ENCODE measurements around the gene ABCA4.

- TF ChIP-seq POLR2A (IDR thresholded peaks at IDR 0.05; ENCODE audit: low read depth, low read length): no peak
- no peak for TF ChIP-seq TAF1 (IDR thresholded peaks at IDR 0.05; ENCODE audit: low read depth, low read length)
- TF ChIP-seq POLR2AphosphoS5 (IDR thresholded peaks at IDR 0.05; ENCODE audit: low read depth, low read length): no peak
Observed at GRCh38 chr1:93967306-93967705, 153.6 kb downstream of the ABCA4 start.

Measured in GM12891 (cell line).